ENCODE measurements around the gene GRK2. TPM values are rescaled to one million over a fixed set of nuclear protein-coding genes. Genes with fewer than 3 reads are reported as not detected.

The GRK2 gene
- total RNA-seq, 1 donor: 21.5 TPM

GRCh38 chr11:67279589-67280340 lies 13.5 kb downstream of the GRK2 start:
- TF ChIP-seq, protein P1, sequence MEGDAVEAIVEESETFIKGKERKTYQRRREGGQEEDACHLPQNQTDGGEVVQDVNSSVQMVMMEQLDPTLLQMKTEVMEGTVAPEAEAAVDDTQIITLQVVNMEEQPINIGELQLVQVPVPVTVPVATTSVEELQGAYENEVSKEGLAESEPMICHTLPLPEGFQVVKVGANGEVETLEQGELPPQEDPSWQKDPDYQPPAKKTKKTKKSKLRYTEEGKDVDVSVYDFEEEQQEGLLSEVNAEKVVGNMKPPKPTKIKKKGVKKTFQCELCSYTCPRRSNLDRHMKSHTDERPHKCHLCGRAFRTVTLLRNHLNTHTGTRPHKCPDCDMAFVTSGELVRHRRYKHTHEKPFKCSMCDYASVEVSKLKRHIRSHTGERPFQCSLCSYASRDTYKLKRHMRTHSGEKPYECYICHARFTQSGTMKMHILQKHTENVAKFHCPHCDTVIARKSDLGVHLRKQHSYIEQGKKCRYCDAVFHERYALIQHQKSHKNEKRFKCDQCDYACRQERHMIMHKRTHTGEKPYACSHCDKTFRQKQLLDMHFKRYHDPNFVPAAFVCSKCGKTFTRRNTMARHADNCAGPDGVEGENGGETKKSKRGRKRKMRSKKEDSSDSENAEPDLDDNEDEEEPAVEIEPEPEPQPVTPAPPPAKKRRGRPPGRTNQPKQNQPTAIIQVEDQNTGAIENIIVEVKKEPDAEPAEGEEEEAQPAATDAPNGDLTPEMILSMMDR (IDR thresholded peaks at IDR 0.05; ENCODE audit: insufficient read depth, low read length): no peak
- H3K4me3 ChIP-seq (ENCODE audit: low read depth, low read length): no peak overlapping the region
- no peak for DNase-seq (ENCODE audit: low read depth)

DNA sequence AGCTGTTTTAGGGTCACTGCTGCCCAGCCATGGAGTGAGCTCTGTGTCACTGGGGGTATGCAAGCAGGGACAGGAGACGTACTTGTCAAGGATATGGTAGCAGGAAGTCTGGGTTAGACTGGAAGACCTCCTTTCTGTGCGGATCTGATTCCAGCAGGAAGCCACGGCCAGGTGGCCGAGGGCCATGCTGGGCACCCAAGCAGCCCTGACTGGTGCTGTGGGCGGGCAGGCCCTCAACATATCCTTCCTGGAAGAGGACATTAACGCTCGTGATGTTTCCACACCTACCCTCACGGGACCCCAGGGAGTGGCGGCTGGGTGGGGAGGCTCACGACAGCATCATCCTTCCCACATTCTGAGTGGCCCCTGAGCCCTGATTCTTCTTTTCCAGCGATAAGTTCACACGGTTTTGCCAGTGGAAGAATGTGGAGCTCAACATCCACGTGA lies 14.1 kb downstream of the GRK2 start:
- TF ChIP-seq, protein P1 (IDR thresholded peaks at IDR 0.05; ENCODE audit: insufficient read depth, low read length): no peak
- DNase-seq (ENCODE audit: low read depth): no peak
- H3K4me3 ChIP-seq (ENCODE audit: low read depth, low read length): no peak overlapping the region

- DNase-seq (ENCODE audit: low read depth): no peak
- H3K4me3 ChIP-seq (ENCODE audit: low read depth, low read length): no peak overlapping the region
- TF ChIP-seq, protein P1 (IDR thresholded peaks at IDR 0.05; ENCODE audit: insufficient read depth, low read length): no peak
These were observed 14.7 kb downstream of the GRK2 start for GRCh38 chr11:67280788-67281551.

- no peak for DNase-seq (ENCODE audit: low read depth)
- TF ChIP-seq, protein P1 (IDR thresholded peaks at IDR 0.05; ENCODE audit: insufficient read depth, low read length): no peak
- no peak overlapping the region for H3K4me3 ChIP-seq (ENCODE audit: low read depth, low read length)
These were observed 15.4 kb downstream of the GRK2 start for GRCh38 chr11:67281552-67282150.

DNA sequence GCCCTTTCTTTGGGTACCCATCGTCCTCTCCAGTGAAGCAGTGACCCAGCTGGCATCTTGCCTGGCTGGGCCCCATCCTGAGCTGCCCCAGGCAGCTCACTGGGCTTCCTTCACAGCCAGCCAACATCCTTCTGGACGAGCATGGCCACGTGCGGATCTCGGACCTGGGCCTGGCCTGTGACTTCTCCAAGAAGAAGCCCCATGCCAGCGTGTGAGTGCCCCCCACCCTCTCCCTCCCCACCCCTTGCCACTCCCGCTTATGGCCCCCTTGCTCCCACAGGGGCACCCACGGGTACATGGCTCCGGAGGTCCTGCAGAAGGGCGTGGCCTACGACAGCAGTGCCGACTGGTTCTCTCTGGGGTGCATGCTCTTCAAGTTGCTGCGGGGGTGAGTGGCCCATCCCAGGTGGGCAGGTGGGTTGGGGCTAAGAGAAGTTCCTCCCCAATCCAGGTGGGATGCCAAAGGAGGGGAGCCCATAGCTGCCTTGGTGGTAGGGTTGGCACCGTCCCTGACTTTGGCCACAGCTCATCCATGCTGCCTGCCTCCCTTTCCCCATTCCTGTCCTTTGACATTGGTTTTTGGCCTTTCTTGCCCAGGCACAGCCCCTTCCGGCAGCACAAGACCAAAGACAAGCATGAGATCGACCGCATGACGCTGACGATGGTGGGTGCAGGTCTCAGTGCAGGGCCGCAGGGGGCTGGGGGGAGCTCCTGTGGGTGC lies 16.0 kb downstream of the GRK2 start:
- TF ChIP-seq, protein P1 (IDR thresholded peaks at IDR 0.05; ENCODE audit: insufficient read depth, low read length): no peak
- H3K4me3 ChIP-seq (ENCODE audit: low read depth, low read length): no peak overlapping the region

DNA sequence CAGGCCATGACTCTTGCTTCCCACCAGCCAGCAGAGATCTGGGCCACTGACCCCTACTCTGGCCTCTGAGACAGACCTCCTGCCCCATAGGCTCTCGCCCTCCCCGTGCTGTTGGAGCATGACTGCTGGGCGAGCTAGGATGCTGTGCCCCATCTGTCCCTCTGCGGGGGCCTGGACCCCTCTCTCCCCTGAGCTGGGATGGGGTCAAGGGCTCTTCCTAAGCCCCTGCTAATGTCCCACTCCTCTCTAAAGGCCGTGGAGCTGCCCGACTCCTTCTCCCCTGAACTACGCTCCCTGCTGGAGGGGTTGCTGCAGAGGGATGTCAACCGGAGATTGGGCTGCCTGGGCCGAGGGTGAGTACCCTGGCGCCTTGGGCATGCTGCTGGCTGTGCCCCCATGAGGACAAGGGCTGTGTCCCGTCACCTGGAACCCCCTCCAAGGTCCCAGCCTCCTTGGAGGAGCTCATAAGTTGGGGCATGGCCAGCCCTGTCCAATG lies 16.7 kb downstream of the GRK2 start:
- H3K4me3 ChIP-seq (ENCODE audit: low read depth, low read length): no peak overlapping the region
- DNase-seq (ENCODE audit: low read depth): no peak
- TF ChIP-seq, protein P1 (IDR thresholded peaks at IDR 0.05; ENCODE audit: insufficient read depth, low read length): no peak

More for the DNA sequence above, 16.0 kb downstream of the GRK2 start:
- DNase-seq (ENCODE audit: low read depth): no peak
